ENCODE measurements around the gene PARP14. TPM values are rescaled to one million over a fixed set of nuclear protein-coding genes. Genes with fewer than 3 reads are reported as not detected.

The PARP14 gene
- total and polyA plus RNA-seq, 2 donors (not counting 1 experiment from before 2014, with no cell fraction given), result 113 to 188 TPM

DNA sequence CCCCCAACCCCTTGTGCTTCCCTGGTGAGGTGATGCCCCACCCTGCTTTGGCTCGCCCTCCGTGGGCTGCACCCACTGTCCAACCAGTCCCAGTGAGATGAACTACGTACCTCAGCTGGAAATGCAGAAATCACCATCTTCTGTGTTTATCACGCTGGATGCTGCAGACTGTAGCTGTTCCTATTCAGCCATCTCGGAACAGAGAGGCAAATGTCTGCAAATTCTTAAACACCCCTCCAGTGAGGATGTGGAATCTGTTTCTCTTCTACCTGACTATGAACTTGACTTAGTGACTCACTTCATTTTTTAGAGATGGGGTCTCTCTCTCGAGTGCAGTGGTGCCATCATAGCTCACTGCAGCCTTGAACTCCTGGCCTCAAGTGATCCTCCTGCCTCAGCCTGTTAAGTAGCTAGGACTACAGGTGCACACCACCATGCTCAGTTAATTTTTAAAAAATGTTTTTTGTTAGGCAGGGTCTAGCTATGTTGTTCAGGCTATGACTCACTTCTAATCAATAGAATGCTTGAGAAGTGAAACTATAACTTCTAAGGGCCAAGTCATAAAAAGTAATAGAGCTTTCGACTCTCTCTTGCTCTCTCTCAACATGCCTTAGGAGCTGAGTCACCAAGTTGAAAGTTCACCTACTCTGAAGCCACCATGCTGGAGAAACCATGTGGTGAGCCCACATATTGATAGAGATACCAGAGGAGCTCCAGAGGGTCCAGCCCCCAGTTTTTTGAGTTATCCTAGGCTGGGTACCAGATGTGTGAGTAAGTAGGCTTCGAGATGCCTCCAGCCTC is 11.5 kb upstream of the PARP14 start:
- ChIA-PET POLR2A (no interaction called here), CTCF (interaction anchor here (0.7 to 2.4 kb wide), 3 partner anchors 10 to 69 kb away, joined by 3 to 13 read pairs (median 3); no protein-coding TSS in a partner anchor)
- intact Hi-C loops (cut with micrococcal nuclease), result no loop called here
- Mint-ChIP-seq H3K27ac (no peak overlapping the region), H3K9me3 (ENCODE audit: insufficient read depth) (peaks cover 7% of the 10 kb centered on the region), H3K4me1 (peaks cover under 1% of the 10 kb centered on the region), H3K4me3 (no peak overlapping the region), H3K27me3 (no peaks in the 10 kb centered on the region)
- Histone ChIP-seq H3K9me3 (ENCODE audit: control extremely low read depth in 1 of 3, control insufficient read depth in 2 of 3, insufficient read depth in 1 of 3, low read length in 2 of 3) (peaks cover 2 to 8% (median 3%) of the 10 kb centered on the region in 3 donors), H3K9ac (ENCODE audit: low read length) (no peak overlapping the region), H3K4me3 (ENCODE audit: control extremely low read depth in 1 of 5, extremely low read depth in 1 of 5, insufficient read depth in 1 of 5, low read depth in 2 of 5, low read length in 4 of 5) (no peak overlapping the region), H3K27me3 (replicated peaks in 1 of 4; ENCODE audit: control extremely low read depth in 1 of 4, control insufficient read depth in 3 of 4, insufficient read depth in 4 of 4, low read length in 3 of 4) (no peaks in the 10 kb centered on the region), H3K36me3 (replicated peaks in 1 of 2; ENCODE audit: control extremely low read depth in 1 of 2, control insufficient read depth in 1 of 2, extremely low read depth in 1 of 2, insufficient read depth in 2 of 2, low read length in 1 of 2) (no peaks in the 10 kb centered on the region), H3K79me2 (ENCODE audit: control insufficient read depth, insufficient read depth, low read length) (no peaks in the 10 kb centered on the region), H3K4me1 (ENCODE audit: control insufficient read depth in 2 of 2, insufficient read depth in 2 of 2, low read length in 2 of 2) (no peaks in the 10 kb centered on the region), H3K4me2 (replicated peaks; ENCODE audit: low read depth, low read length, poor library complexity, severe bottlenecking) (no peak overlapping the region), H4K20me1 (ENCODE audit: control insufficient read depth, insufficient read depth, low read length, poor library complexity, severe bottlenecking) (no peaks in the 10 kb centered on the region), H2AFZ (ENCODE audit: insufficient read depth, low read depth, low read length, poor library complexity, severe bottlenecking) (no peak overlapping the region), H3K27ac (ENCODE audit: low read length in 2 of 2) (no peak overlapping the region)
- no peak for DNase-seq
- TF ChIP-seq EZH2 (IDR thresholded peaks at IDR 0.05; ENCODE audit: borderline replicate concordance, insufficient read depth, low read depth, low read length, poor library complexity, severe bottlenecking), result no peak
- TF ChIP-seq, protein P1, sequence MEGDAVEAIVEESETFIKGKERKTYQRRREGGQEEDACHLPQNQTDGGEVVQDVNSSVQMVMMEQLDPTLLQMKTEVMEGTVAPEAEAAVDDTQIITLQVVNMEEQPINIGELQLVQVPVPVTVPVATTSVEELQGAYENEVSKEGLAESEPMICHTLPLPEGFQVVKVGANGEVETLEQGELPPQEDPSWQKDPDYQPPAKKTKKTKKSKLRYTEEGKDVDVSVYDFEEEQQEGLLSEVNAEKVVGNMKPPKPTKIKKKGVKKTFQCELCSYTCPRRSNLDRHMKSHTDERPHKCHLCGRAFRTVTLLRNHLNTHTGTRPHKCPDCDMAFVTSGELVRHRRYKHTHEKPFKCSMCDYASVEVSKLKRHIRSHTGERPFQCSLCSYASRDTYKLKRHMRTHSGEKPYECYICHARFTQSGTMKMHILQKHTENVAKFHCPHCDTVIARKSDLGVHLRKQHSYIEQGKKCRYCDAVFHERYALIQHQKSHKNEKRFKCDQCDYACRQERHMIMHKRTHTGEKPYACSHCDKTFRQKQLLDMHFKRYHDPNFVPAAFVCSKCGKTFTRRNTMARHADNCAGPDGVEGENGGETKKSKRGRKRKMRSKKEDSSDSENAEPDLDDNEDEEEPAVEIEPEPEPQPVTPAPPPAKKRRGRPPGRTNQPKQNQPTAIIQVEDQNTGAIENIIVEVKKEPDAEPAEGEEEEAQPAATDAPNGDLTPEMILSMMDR (IDR thresholded peaks at IDR 0.05), result no peak
- WGBS (ENCODE audit: insufficient coverage), result 96% methylated on average over 4 of the region's 8 CpGs
- no peak for ATAC-seq (ENCODE audit: low read depth)

DNA sequence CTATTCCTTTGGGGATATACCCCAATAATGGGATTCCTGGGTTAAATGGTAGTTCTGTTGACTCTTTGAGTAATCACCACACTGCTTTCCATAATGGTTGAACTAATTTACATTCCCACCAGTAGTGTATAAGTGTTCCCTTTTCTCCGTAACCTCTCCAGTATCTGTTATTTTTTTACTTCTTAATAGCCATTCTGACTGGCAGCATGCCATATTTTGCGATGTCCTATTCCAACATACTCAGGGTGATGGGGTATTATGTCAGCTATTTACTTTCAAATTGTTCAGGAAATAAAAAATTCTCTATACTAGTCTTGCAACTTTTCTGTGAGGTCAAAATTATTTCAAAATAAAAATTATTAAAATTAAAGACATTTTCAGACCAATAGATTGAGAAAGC is 9.1 kb upstream of the PARP14 start:
- H3K79me2 ChIP-seq (ENCODE audit: control insufficient read depth, insufficient read depth, low read length), result no peaks in the 10 kb centered on the region
- no peak for TF ChIP-seq EZH2 (IDR thresholded peaks at IDR 0.05; ENCODE audit: borderline replicate concordance, insufficient read depth, low read depth, low read length, poor library complexity, severe bottlenecking)
- TF ChIP-seq, protein P1 (IDR thresholded peaks at IDR 0.05), result no peak

More for the DNA sequence above, 9.1 kb upstream of the PARP14 start:
- WGBS (ENCODE audit: insufficient coverage), result no CpG with 5 or more reads among the region's 2 CpGs
- Histone ChIP-seq H2AFZ (ENCODE audit: insufficient read depth, low read depth, low read length, poor library complexity, severe bottlenecking) (no peak overlapping the region), H3K4me3 (ENCODE audit: control extremely low read depth in 1 of 5, extremely low read depth in 1 of 5, insufficient read depth in 1 of 5, low read depth in 2 of 5, low read length in 4 of 5) (no peak overlapping the region), H3K9me3 (ENCODE audit: control extremely low read depth in 1 of 3, control insufficient read depth in 2 of 3, insufficient read depth in 1 of 3, low read length in 2 of 3) (peaks cover 3 to 15% (median 11%) of the 10 kb centered on the region in 3 donors), H3K4me1 (ENCODE audit: control insufficient read depth in 2 of 2, insufficient read depth in 2 of 2, low read length in 2 of 2) (peaks cover 0 to 6% of the 10 kb centered on the region in 2 donors), H4K20me1 (ENCODE audit: control insufficient read depth, insufficient read depth, low read length, poor library complexity, severe bottlenecking) (no peaks in the 10 kb centered on the region), H3K27ac (ENCODE audit: low read length in 2 of 2) (no peak overlapping the region), H3K9ac (ENCODE audit: low read length) (no peak overlapping the region), H3K4me2 (replicated peaks; ENCODE audit: low read depth, low read length, poor library complexity, severe bottlenecking) (no peak overlapping the region), H3K27me3 (replicated peaks in 1 of 4; ENCODE audit: control extremely low read depth in 1 of 4, control insufficient read depth in 3 of 4, insufficient read depth in 4 of 4, low read length in 3 of 4) (no peaks in the 10 kb centered on the region), H3K36me3 (replicated peaks in 1 of 2; ENCODE audit: control extremely low read depth in 1 of 2, control insufficient read depth in 1 of 2, extremely low read depth in 1 of 2, insufficient read depth in 2 of 2, low read length in 1 of 2) (no peaks in the 10 kb centered on the region)
- Mint-ChIP-seq H3K4me1 (peaks cover 8% of the 10 kb centered on the region), H3K27ac (no peak overlapping the region), H3K4me3 (no peak overlapping the region), H3K27me3 (no peaks in the 10 kb centered on the region), H3K9me3 (ENCODE audit: insufficient read depth) (peaks cover 12% of the 10 kb centered on the region)
- intact Hi-C loops (cut with micrococcal nuclease), result no loop called here
- POLR2A ChIA-PET, result no interaction called here
- DNase-seq (no peak), ATAC-seq (ENCODE audit: low read depth) (no peak)
- CTCF ChIA-PET, result interaction anchor here (11.0 kb wide), 1 partner anchor 109 kb away, joined by 293 read pairs; the partner anchor contains the start of genes DTX3L and PARP9
